Activated CD4-positive, CD25-positive, alpha-beta regulatory T cell treated with anti-CD3 and anti-CD28 coated beads, Interleukin-2, amount 50 U/mL, for 72 hours (primary cell): ENCODE measurements around the gene NPSR1.

Source experiments
- DNase-seq: peaks from one replicate; pipeline ENCODE4 v3.0.0; 2021

Gene NPSR1

DNA sequence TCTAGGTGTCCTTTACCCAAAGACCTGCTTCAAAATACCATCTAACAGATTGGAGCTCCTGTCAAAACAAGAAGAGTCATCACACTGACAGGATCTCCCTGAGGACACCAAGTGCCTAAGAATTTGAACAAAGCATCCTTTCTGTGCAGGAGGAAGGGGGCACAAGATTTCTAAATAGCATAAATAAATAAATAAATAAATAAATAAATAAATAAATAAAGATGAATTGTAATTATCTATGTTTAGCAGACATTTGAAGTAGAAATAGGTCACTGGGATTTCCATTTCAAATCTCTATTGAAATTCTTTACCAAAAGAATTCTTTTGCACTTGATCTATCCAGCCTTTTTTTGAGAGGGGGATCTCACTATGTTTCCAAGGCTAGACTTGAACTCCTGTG, 65.3 kb downstream of the NPSR1 start:
- no peak for DNase-seq

DNA sequence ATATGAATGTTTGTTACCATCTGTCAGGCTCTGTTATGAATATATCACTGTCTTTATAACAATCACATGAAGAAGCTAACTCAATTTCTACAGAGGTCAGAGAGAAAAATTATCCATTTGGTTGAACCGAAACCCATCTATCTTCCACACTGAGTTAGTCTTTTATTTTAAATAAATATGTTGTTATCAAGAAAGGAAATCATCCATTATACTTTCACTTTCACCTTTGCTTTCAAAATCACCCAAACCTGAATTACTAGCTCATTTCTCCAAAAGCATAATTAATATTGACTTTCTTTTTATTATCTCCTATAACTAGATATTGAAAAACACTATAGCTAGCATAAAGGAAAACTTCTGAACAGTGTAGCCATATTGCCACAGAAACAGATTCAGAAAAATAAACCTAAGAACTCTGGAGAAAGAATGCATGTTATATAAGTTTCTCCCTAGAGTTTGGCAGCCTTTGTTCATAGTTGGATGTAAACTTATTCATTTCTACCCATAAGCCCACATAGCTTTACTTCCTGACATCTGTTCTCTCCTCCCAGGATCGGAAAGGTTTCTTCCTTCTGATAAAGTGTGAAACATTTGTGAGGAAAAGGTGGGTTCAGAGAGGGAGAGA, 66.0 kb downstream of the NPSR1 start:
- DNase-seq, result no peak

DNA sequence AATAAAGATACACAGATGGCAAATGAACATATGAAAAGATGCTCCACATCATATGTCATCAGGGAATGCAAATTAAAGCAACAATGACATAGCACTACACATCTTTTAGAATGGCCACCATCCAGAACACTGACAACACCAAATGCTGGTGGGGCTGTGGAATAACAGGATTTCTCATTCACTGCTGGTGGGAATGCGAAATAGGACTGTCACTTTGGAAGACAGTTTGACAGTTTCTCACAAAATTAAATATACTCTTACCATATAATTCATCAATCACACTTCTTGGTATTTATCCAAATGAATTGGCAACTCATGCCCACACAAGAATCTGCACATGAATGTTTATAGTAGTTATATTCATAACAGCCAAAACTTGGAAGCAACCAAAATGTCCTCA, 68.2 kb downstream of the NPSR1 start:
- no peak for DNase-seq

DNA sequence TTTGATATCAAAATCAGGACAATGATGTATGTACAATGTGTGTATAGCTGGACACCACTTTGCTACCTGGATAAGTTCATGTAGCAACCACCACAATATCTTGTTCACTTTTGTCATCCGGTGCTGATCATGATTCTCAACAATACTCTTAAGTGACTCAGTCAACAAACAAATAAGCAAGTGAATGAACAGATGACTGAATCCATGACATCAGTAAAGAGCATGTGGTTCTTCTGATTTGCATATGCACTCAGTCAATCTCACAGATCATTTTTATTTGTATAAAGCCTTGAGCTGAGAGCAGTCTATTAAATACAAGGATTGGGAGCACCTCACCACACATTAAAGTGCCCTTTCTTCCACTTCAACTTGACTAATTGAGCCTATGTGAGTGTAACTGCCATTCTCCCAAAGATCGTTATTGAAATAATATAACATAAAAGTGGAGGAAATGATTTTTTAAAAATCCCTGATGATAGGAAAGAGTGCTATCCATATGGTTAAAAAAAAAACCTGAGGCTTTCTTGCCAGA, 69.5 kb downstream of the NPSR1 start:
- DNase-seq, result no peak

DNA sequence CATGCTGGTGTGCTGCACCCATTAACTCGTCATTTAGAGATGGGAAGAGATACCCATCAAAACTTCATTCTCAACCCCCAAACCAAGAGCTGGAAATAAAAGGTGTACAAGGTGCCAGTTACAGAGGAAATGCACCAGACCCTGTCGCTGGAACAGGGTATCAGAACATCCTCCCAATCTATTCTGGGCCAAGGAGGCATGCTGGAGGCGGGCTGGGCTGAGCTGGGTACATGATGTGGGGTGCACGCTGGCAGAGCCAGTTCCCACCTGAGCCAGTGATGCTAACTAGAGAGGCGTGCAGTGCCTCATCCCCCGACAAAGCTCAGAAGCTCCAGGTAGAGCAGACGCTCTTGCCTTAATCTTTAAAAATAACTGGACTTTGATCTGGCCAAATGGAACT, 70.1 kb downstream of the NPSR1 start:
- no peak for DNase-seq

DNA sequence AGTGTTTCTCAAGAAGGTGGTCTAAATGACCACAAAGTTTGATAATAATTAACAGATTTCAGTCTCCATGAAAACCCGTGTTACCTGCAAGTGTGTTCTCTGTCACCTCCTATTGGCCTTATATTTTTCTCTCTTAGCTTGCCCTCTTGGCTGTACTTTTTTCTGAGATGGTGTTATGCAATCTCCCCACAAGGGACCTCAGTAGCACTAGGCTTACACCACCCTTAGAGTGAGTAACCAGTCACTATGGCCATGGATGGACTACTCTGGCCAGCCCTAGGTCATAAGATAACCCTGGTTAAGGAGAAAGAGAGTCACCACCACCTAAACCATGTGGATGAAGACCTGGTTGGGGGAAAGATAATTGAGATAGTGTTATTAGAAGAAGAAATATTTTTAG, 76.8 kb downstream of the NPSR1 start:
- DNase-seq, result no peak

DNA sequence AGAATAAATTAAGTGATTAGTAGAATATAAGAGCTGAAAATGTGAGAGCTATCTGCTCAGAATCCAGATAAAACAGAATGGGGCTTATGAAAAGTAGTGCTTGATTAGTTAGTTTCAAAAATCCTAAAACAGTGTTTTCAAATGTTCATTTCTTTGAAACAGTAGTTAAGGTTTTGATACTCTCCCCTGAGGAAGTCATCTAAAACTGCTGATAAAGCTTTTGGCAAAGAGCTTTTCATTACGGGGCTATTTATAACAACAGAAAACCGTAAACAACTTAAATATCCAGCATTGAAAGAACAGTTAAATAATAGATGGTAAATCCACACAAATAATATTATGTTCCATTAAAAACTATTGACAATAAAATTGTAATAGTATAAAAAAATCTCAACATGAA, 77.5 kb downstream of the NPSR1 start:
- no peak for DNase-seq

DNA sequence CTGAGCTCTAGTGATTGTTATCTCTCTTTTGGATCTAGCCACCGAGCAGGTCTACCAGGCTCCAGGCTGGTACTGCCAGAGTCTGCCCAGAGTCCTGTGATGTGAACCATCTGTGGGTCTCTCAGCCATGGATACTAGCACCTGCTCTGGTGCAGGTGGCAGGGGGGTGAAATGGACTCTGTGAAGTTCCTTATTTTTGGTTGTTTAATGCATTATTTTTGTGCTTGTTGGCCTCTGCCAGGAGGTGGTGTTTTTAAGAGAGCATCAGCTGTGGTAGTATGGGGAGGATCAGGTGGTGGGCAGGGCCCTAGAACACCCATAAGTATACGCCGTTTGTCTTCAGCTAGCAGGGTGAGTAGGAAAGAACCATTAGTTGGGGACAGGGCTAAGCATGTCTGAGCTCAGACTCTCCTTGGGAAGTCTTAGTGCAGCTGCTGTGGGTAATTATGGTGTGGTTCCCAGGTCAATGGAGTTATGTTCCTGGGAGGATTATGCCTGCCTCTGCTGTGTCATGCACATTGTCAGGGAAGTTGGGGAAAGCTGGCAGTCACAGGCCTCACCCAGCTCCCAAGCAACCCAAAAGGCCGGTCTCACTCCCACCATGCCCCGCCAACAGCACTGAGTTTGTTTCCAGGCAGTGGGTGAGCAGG, 81.8 kb downstream of the NPSR1 start:
- no peak for DNase-seq

DNA sequence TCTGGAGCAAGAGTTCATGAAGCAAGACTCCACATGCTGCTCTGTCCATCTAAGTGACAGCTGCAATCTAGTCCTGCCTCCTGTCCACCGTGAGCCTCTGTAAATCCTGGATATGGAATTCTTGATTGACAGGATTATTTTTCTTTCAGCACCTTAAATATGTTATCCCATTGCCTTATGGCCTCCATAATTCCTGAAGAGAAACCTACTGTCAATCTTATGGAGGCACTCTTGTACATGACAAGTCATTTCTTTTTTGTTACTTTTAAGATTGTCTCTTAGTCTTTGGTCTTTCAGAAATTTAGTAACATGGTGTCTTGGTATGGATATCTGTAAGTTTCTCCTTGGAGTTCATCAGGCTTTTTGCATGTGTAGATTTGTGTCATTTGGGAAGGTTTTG, 82.8 kb downstream of the NPSR1 start:
- no peak for DNase-seq

DNA sequence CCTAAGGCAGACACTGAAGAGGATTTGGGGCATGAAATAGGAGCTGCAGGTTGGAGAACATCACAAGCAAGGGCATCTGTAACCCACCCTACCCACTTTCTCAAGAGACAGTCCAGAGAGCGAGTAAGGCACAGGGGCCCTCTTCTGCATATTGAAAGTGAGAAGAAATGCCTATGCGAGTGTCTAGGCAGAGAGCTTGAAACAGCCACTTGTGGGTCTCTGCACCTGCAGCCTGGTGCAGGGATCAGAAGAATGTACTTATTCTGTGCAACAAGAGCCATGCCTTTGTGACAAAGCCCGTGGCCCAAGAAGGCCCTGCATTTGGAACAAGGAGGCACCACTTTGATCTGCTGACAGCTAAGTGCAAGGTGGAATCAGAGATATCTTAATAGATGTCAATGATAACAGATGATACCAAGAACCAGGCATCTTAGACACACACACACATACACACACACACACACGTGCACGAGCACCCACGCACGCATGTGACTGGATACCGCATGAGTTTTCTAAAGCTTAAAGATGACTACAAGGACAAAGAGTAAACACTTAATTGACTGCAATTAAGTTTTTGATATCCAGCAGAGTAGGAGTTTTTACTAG, 89.3 kb downstream of the NPSR1 start:
- DNase-seq, result no peak

DNA sequence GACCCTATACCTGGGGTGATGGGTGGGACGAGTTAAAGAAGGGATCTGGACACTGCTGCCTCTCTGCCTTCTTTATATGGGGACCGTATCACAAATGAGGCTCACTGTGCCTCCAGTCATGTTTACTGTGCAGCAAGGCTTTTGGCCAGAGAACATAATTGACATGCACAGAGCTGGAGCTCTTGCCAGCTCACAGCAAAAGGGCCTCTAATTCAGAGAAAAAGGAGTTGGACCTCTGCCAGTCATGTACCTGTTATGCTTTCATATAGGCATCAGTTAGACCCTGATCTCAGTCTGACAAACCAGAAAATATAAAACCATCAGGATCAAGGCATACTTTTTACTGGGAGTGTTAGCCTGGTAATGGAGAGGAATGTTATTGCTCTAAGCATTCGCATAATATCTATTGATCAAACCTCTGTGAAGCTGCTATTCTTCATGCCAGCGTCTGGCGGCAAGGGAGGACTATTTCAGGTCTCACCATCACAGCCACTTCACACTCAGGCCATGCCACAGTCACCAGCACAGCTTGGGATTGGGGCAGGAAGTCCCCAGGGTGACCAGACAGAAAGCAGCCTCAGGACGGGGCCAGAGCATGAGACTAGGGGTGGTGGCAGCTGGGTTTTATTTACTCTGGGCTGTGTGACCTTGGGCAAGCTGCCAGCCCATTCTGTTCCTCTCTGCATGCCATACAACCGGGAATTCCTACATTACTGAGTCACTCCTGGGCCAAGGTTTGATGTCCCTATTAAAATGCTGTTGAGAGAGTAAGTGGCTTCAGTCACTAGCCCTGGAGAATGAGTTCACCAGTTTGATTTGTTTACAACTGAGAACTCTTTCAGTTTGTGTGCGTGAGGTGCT, 90.1 kb downstream of the NPSR1 start:
- DNase-seq, result no peak

DNA sequence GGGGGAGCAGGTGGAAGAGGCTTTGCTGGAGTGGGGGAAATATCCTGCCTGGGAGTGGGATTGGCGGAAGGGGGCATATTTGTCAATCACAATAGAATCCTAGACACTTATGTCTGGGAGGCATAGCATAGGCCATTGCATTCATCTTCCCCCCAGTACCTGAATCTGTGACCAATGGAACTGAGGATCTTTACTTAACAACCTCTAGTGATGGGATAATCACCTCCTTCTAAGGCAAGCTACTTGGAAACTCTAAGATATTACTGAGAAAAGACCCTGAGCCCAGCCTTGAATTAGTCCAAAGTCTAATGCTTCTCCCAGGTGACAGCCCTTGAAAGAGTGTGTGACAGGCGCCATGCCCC, 90.7 kb downstream of the NPSR1 start:
- DNase-seq, result no peak

DNA sequence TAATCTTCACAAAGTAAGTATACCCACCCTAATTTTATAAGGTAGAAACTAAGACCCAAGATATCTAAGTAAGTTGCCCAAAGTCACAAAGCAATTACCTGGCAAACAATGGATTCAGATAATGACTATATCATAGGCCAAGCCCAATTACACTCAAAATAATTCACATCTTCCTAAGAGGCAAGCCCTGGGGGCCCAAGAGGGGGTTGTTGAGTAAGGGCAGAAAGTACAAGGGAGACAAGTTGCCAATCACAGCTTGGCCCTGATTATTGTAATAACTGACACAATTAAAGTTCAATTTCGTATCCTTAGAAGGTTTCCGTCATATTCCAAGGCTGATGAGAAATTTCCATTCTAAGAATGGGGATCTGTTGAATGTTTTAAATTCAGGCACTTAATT, 91.4 kb downstream of the NPSR1 start:
- DNase-seq, result no peak

DNA sequence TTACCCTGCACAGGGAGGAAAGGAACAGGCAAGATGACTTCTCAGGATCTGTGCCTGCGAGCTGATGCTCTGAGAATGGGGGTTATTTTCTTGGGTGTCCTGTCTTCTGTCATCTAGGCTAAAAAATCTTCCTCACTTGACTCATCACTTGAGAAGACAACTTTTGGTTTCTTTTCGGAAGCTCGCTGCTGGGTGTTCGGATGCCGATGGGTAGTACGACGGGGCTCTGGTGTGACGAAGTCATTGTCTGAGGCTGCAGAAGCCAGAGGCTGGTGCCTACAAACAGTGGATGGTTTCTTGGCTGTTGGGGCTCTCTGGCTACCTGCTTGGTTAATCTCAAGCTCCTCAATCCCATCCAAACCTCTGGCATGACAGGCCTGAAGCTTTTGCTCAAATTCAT, 92.2 kb downstream of the NPSR1 start:
- DNase-seq, result no peak

DNA sequence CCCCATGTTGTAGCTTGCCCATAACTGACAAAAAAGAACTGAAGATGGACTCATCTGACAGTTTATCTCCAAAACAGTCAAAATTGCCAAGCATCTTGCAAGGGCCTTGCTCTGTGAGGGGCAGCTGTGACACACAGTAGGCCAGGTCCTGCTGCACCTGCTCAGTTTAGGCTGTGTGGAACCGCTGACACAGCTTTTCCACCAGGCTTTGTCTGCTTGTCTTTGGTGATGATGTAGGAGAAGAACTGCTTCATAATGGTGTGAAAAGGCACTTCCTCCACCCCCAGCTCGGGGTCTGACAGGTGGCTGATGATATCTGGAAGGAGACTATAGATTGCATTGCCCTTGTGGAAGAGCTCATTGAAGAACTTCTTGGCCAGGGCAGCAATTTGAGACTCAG, 92.6 kb downstream of the NPSR1 start:
- no peak for DNase-seq

DNA sequence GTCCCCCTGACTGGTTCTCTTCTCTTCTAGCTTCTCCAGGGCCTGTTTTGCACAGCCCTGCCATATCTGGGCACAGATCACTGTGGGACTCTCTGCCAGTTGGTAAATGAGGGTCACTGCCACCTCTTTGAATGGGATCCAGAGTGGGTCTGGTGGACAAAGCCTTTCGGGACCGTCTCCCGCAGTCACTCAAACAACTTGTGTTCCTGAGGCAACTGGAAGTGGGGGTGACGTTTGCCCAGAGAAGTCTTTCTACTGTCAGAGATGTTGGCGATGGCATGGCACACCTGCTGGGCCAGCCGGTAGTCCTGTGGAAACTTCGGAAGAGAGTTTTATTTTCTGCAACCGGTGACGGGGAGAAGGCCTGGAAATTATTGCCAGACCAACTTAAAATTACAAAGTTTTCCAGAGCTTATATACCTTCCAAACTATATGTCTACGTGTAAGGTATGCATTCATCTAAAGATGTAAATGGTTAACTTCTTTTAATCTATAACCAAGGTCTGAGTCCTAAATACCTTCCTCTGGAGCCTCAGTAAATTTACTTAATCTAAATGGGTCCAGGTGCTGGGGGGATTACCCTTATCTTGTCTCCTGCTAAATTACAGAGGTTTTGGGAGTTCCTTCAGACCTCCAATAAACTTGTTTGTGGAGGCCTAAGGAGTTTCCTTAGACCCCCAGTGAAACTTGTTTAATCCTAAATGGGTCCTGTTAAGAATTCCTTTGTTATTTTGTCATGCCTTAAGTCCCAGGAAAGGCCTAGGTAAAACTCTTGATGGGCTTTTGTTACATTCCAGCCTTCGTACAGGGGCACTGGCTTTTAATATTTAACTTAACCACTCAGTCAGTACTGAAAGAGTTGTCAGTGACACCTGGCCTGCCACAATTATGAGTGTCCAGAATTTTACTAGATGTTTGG, 94.0 kb downstream of the NPSR1 start:
- no peak for DNase-seq

DNA sequence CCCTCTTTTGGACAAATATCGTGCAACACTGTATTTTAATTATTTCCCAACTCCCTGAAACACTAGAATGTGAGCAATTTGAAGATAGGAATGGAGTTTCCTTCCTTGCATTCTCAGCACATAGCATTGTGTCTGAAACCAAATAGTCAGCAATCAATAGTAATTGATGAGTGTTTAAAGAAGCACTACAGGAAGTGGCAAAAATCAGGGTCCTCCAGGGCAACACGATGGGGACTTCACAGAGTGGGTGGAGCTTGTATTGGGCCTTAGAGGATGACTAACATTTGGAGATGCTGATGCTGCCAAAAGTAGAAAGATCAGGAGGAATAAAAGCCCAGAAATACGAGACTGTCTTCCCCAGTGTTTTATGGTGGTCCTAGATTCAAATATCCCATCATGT, 94.9 kb downstream of the NPSR1 start:
- no peak for DNase-seq

DNA sequence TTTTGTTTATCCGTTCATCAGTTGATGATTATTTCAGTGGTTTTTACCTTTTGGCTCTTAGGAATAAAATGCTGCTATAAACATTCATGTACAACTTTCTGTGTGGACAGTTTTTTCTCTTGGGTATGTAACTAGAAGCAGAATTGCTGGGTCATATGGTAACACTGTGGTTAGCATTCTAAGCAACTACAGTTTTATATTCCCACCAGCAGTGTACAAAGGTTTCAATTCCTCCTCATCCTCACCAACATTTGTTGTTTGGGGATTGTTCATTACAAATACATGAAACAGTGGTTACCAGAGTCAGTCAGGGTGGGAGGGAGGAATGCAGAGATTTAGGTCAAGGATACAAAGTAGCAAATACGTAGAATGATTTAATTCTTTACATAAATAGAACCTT, 97.0 kb downstream of the NPSR1 start:
- DNase-seq, result no peak

DNA sequence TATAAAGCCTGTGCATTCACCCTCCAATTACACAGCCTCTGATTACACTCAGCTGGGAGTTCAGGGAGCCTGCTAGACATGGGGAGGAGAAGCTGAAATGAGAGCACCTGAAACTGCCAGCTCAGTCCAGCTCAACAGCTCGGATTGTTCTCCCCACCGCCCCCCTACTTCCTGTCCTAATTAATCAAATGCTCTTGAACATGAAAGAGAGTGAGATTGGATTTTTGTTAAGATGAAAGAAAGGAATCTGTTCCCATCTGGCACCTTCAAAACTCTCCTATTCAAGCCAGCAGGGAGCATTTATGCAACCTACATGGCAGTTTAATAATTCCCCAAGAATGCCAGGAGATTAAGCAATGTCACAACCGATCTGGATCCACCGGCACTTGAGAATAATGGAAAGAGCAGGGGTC, 98.0 kb downstream of the NPSR1 start:
- no peak for DNase-seq

DNA sequence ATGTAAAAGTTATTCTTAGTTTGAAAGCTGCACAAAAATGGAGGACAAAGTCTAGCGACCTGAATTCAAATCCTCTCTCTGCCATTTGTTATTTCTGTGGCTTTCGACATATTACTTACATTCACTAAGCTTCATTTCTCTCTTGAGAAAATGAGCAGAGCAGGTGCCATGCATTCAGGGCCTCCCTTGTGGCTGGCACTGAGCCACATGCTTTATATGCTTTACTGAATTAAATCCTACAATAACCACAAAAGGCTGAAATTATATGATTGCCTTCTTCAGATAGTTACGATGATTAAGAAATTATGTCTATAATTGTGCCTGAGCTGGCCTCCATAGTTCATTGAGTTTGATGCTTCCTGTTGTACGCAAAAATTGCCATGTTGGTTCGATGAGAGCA, 98.7 kb downstream of the NPSR1 start:
- DNase-seq, result no peak

DNA sequence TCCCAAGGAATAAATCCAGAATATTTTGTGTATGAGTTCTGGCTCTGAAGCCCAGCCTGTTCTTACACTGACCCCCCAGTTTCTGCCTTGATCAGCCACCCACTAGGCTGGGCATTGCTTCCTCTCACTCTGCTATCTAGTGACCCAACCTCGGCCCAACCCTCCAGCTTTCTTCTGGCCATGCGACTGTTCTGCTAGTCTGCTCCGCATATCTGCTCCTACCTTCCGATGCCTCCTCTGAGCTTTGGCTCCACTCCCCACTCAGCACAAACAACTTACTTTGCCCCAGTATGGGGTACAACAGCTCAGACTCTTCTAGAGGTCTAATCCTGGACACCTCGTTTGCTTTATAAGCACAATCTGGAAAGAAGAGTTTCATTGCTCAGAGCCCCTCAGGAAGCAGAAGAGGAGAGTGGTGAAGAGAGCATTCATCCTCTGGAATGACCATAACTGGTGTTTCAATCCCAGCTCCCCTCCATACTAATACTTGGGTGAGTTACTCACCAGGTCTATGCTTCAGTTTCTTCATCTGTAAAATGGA, 99.6 kb downstream of the NPSR1 start:
- DNase-seq, result no peak

DNA sequence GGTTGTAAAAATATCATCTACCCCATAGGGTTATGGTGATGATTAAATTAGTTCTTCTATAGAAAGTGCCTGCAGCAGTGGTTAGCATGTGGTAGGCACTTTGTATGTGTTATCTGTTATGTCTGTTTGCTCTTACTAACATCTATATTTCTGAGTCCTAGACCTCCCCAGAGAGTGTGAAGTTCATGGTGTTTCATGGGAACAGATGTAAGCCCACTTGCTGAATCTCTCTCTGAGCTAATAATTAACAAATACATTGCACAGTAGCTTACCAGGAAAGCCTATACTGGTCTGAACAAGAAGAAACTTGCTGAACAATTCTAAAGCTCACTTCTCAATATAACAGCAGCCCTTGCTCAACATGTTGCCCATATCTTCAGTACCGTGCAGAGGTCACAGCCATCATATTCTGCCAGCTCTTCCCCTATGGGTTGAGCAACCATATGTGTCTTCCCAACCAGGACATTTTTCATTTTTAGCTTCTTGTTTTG, 100.1 kb downstream of the NPSR1 start:
- DNase-seq, result no peak
